NCI-H146 treated with DMSO at 0.1 percent for 48 hours (cell line): ENCODE data around the gene LLGL2.

Source experiments
- DNase-seq: peaks from one replicate; lab custom pipeline; 2025; ENCODE audit not compliant: unreplicated experiment; lab: John Stamatoyannopoulos, UW

Gene LLGL2

GRCh38 chr17:75611851-75612429, 86.4 kb downstream of the LLGL2 start:
- DNase-seq = no peak

GRCh38 chr17:75612906-75613626, 87.6 kb downstream of the LLGL2 start:
- no peak for DNase-seq

GRCh38 chr17:75614006-75614405, 88.5 kb downstream of the LLGL2 start:
- no peak for DNase-seq

GRCh38 chr17:75614556-75615270, 89.2 kb downstream of the LLGL2 start:
- DNase-seq = no peak

- DNase-seq = no peak
These were observed 89.8 kb downstream of the LLGL2 start for GRCh38 chr17:75615301-75615700.

GRCh38 chr17:75616521-75617122, 91.1 kb downstream of the LLGL2 start:
- DNase-seq = no peak

- no peak for DNase-seq
These were observed 91.7 kb downstream of the LLGL2 start for GRCh38 chr17:75617218-75617617.

GRCh38 chr17:75617675-75618074, 92.2 kb downstream of the LLGL2 start:
- DNase-seq = no peak

GRCh38 chr17:75619506-75620431, 94.3 kb downstream of the LLGL2 start:
- DNase-seq = peak; percentile 33

- DNase-seq = no peak
These were observed 96.0 kb downstream of the LLGL2 start for GRCh38 chr17:75621489-75621888.

GRCh38 chr17:75622076-75622475, 96.6 kb downstream of the LLGL2 start:
- no peak for DNase-seq

- DNase-seq = no peak
These were observed 97.3 kb downstream of the LLGL2 start for GRCh38 chr17:75622771-75623273.

GRCh38 chr17:75623386-75623785, 97.9 kb downstream of the LLGL2 start:
- no peak for DNase-seq

GRCh38 chr17:75624021-75624420, 98.5 kb downstream of the LLGL2 start:
- DNase-seq = no peak
